Breast epithelium (tissue), 4 donors: ENCODE data around the gene SRCAP. TPM values are rescaled to one million over a fixed set of nuclear protein-coding genes. Genes with fewer than 3 reads are reported as not detected.
A peak's percentile ranks its signal among the peaks of the same experiment; 100 is the strongest.

Experiments used
- DNase-seq, 2 donors: peaks; one replicate each; pipeline ENCODE4 v3.0.0-alpha.2; 2019; ENCODE audit warnings: low spot score in 2 of 2
- H3K27ac ChIP-seq, 2 donors: fragments of 200-600 bp; sonication (generic) in 1 of 2; one replicate each; pipeline ENCODE4 v1.5.1; 2016 to 2019; ENCODE audit warnings: mild to moderate bottlenecking in 1 of 2
- H3K27me3 ChIP-seq, 2 donors: fragments of 200-600 bp; sonication (generic) in 1 of 2; one replicate each; pipeline versions ENCODE4 v1.5.1 to v1.6.0; 2017 to 2019; ENCODE audit warnings: control low read depth in 1 of 2, mild to moderate bottlenecking in 1 of 2
- H3K36me3 ChIP-seq: fragments of 200-600 bp; one replicate; pipeline ENCODE4 v1.5.1; 2019
- H3K4me1 ChIP-seq, 2 donors: fragments of 200-600 bp; sonication (generic); one replicate each; pipeline ENCODE4 v1.5.1; 2016 to 2019; ENCODE audit warnings: control low read depth in 1 of 2
- H3K4me3 ChIP-seq, 3 donors: fragments of 200-600 bp; sonication (generic); 1 replicate in 2 of 3; 2 replicates in 1 of 3; pipeline ENCODE4 v1.5.1; 2016 to 2019; ENCODE audit warnings: mild to moderate bottlenecking in 3 of 3, moderate library complexity in 2 of 3
- H3K9me3 ChIP-seq, 2 donors: fragments of 200-600 bp; sonication (generic) in 1 of 2; one replicate each; pipeline ENCODE4 v1.5.1; 2016 to 2019; ENCODE audit warnings: control low read depth in 1 of 2
- POLR2A ChIP-seq: fragments of 450-650 bp; IDR thresholded peaks from one replicate; pipeline ENCODE4 v1.6.1; 2016; ENCODE audit warnings: antibody characterized with exemption, mild to moderate bottlenecking, moderate library complexity
- POLR2AphosphoS5 ChIP-seq, 3 donors: sonication (generic); formaldehyde crosslinking; IDR thresholded peaks; one replicate each; pipeline ENCODE4 v1.6.1; 2017; ENCODE audit warnings: antibody characterized with exemption in 3 of 3
- intact Hi-C: fragments of 100-400 bp; cut with DNase I; formaldehyde crosslinking; loops from one replicate; pipeline ENCODE4 v1.15.1; 2023; ENCODE audit warnings: low total_unique reads
- total RNA-seq, 3 donors: library from RNA; depleted of rRNA; stranded (reverse); fragments of >200 nt; gene quantifications; one replicate each; pipeline ENCODE4 v1.1.0, GENCODE V29; 2016
- TF ChIP-seq, protein P1 (sequence below), 3 donors: fragments of 450-650 bp; IDR thresholded peaks; one replicate each; pipeline ENCODE4 v1.5.1; 2016 to 2017; ENCODE audit warnings: antibody characterized with exemption in 3 of 3, mild to moderate bottlenecking in 3 of 3, moderate library complexity in 3 of 3

The SRCAP gene
- total RNA-seq, 3 donors from 2014 or later, result 19.0 to 24.9 (median 20.8) TPM

DNA sequence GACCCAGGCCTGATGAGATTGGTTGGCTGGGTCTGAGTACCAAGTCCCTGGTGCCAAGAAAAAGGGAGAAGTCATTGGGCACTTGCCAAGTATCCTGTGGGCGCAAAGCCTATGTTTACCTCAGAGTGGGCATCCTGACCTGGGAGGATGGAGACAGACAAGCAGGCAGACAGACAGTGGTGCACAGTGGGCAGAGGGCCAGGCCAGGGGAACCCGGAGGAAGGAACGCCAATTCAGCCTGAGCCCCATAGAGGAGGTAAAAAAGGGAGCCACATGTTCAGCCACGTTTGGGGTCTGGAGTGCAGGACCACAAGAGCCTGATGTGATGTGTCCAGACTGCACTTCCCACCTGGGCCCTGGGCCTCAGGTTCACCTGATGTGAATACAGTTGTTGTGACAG lies 54.6 kb downstream of the SRCAP start:
- no peak for TF ChIP-seq POLR2A
- TF ChIP-seq, protein P1, sequence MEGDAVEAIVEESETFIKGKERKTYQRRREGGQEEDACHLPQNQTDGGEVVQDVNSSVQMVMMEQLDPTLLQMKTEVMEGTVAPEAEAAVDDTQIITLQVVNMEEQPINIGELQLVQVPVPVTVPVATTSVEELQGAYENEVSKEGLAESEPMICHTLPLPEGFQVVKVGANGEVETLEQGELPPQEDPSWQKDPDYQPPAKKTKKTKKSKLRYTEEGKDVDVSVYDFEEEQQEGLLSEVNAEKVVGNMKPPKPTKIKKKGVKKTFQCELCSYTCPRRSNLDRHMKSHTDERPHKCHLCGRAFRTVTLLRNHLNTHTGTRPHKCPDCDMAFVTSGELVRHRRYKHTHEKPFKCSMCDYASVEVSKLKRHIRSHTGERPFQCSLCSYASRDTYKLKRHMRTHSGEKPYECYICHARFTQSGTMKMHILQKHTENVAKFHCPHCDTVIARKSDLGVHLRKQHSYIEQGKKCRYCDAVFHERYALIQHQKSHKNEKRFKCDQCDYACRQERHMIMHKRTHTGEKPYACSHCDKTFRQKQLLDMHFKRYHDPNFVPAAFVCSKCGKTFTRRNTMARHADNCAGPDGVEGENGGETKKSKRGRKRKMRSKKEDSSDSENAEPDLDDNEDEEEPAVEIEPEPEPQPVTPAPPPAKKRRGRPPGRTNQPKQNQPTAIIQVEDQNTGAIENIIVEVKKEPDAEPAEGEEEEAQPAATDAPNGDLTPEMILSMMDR (IDR thresholded peaks at IDR 0.05), result no peak
- TF ChIP-seq POLR2AphosphoS5 (IDR thresholded peaks at IDR 0.05), result no peak
- Histone ChIP-seq H3K36me3 (peaks cover 12% of the 10 kb centered on the region), H3K27me3 (no peaks in the 10 kb centered on the region), H3K9me3 (no peaks in the 10 kb centered on the region), H3K27ac (peak overlapping the region in 1 of 2 donors; percentile 12), H3K4me3 (no peak overlapping the region), H3K4me1 (no peaks in the 10 kb centered on the region)
- intact Hi-C loops, result no loop called here
- DNase-seq, result no peak

- H3K9me3 ChIP-seq, result no peaks in the 10 kb centered on the region
- peaks cover 12% of the 10 kb centered on the region for H3K36me3 ChIP-seq
Observed at GRCh38 chr16:30755955-30756780, 57.2 kb downstream of the SRCAP start.

GRCh38 chr16:30756781-30757100 lies 57.8 kb downstream of the SRCAP start:
- Histone ChIP-seq H3K4me1 (peaks cover 3 to 6% of the 10 kb centered on the region in 2 donors), H3K36me3 (peaks cover 12% of the 10 kb centered on the region), H3K9me3 (no peaks in the 10 kb centered on the region), H3K27me3 (no peaks in the 10 kb centered on the region), H3K27ac (no peak overlapping the region), H3K4me3 (no peak overlapping the region)
- intact Hi-C loops, result no loop called here
- DNase-seq, result no peak
- TF ChIP-seq, protein P1 (IDR thresholded peaks at IDR 0.05), result no peak
- TF ChIP-seq POLR2AphosphoS5 (IDR thresholded peaks at IDR 0.05) (no peak), POLR2A (no peak)

More at GRCh38 chr16:30755955-30756780, 57.2 kb downstream of the SRCAP start:
- peaks cover 3 to 4% of the 10 kb centered on the region in 2 donors for H3K4me1 ChIP-seq
- no peaks in the 10 kb centered on the region for H3K27me3 ChIP-seq
- H3K27ac ChIP-seq, result no peak overlapping the region
- H3K4me3 ChIP-seq, result no peak overlapping the region
- DNase-seq, result no peak
- intact Hi-C loops, result no loop called here
- TF ChIP-seq, protein P1 (IDR thresholded peaks at IDR 0.05), result no peak
- no peak for TF ChIP-seq POLR2AphosphoS5 (IDR thresholded peaks at IDR 0.05)
- no peak for TF ChIP-seq POLR2A

DNA sequence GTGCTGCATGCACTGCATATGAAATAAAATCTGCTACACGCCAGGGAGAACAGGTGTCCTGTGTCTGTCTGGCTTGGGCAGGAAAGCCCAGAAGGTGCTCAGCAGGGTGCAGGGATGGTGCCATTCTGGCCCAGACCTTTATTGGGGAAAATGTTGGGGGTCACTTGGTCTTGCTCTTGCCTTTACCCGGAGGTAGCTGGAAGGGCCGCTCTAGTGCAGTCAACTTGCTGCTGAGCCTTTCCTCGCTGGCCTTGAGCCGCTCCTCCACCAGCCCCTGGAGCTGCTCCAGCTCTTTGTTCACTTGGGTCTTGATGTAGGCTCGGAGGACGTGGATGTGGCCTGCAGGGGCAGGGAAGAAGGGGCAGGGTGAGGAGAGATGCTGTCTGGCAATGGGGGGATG lies 58.3 kb downstream of the SRCAP start:
- no peaks in the 10 kb centered on the region for H3K27me3 ChIP-seq
- H3K4me1 ChIP-seq, result peaks cover 3 to 6% of the 10 kb centered on the region in 2 donors
- H3K36me3 ChIP-seq, result peaks cover 12% of the 10 kb centered on the region
- no peak overlapping the region for H3K4me3 ChIP-seq
- intact Hi-C loops, result no loop called here
- DNase-seq, result no peak
- no peak overlapping the region for H3K27ac ChIP-seq
- H3K9me3 ChIP-seq, result no peaks in the 10 kb centered on the region
- no peak for TF ChIP-seq POLR2AphosphoS5 (IDR thresholded peaks at IDR 0.05)
- no peak for TF ChIP-seq POLR2A
- TF ChIP-seq, protein P1 (IDR thresholded peaks at IDR 0.05), result no peak

GRCh38 chr16:30758988-30759491 lies 60.1 kb downstream of the SRCAP start:
- Histone ChIP-seq H3K36me3 (peaks cover 12% of the 10 kb centered on the region), H3K4me1 (peaks cover 3 to 19% of the 10 kb centered on the region in 2 donors), H3K27me3 (no peaks in the 10 kb centered on the region), H3K4me3 (no peak overlapping the region), H3K27ac (no peak overlapping the region), H3K9me3 (no peaks in the 10 kb centered on the region)
- TF ChIP-seq, protein P1 (IDR thresholded peaks at IDR 0.05), result no peak
- no peak for TF ChIP-seq POLR2A
- no peak for TF ChIP-seq POLR2AphosphoS5 (IDR thresholded peaks at IDR 0.05)
- intact Hi-C loops, result no loop called here
- no peak for DNase-seq
